Adrenal gland (tissue), 12 donors: ENCODE results near the gene RGS17. TPM values are rescaled to one million over a fixed set of nuclear protein-coding genes. Genes with fewer than 3 reads are reported as not detected.

ENCODE experiments used
- DNase-seq, 7 donors: peaks; one replicate each; pipeline ENCODE4 v3.0.0-alpha.2; 2019 to 2020
- H3K27ac ChIP-seq, 5 donors: fragments of 200-600 bp; sonication (generic) in 4 of 5; 1 replicate in 3 of 5; 2 replicates in 2 of 5; pipeline versions ENCODE4 v1.5.1 to v1.8.0; 2016 to 2020; ENCODE audit warnings: mild to moderate bottlenecking in 1 of 5
- H3K27me3 ChIP-seq: fragments of 200-600 bp; 2 replicates; pipeline ENCODE4 v1.8.0; 2021
- H3K36me3 ChIP-seq, 2 donors: fragments of 200-600 bp; replicated peaks in 1 of 2; 1 replicate in 1 of 2; 2 replicates in 1 of 2; pipeline versions ENCODE4 v1.5.1 to v1.8.0; 2018 to 2022
- H3K4me1 ChIP-seq, 2 donors: fragments of 200-600 bp; replicated peaks in 1 of 2; 1 replicate in 1 of 2; 2 replicates in 1 of 2; pipeline versions ENCODE4 v1.5.1 to v1.8.0; 2018 to 2021
- H3K4me3 ChIP-seq, 4 donors: fragments of 200-600 bp; sonication (generic) in 3 of 4; one replicate each; pipeline ENCODE4 v1.5.1; 2016 to 2018
- H3K9me3 ChIP-seq, 3 donors: fragments of 200-600 bp; sonication (generic) in 1 of 3; replicated peaks in 1 of 3; 1 replicate in 2 of 3; 2 replicates in 1 of 3; pipeline versions ENCODE4 v1.5.1 to v1.8.0; 2016 to 2021
- POLR2A ChIP-seq, 2 donors: fragments of 450-650 bp; IDR thresholded peaks; one replicate each; pipeline ENCODE4 v1.6.1; 2017; ENCODE audit warnings: antibody characterized with exemption in 2 of 2, mild to moderate bottlenecking in 2 of 2, moderate library complexity in 1 of 2
- WGBS, 4 donors: extraction: QIAGEN DNeasy Blood & Tissue Kit in 2 of 4; methylation state at CpG; one replicate each; pipeline versions ENCODE4 v1.1.5 to v1.1.7; 2013 to 2017; 5-methylcytosine and 5-hydroxymethylcytosine counted together
- intact Hi-C, 2 donors: fragments of 100-400 bp; cut with DNase I; formaldehyde crosslinking; loops; one replicate each; pipeline versions ENCODE4 v1.14.1 to v1.15.0; 2022 to 2023
- polyA plus RNA-seq, 3 donors: library from polyadenylated mRNA; stranded (reverse); fragments of 200-250 nt in 2 of 3; fragments of 350-450 nt in 1 of 3; fragmentation: Illumina TruSeq in 1 of 3; extraction: RNeasy Lipid Tissue Mini Kit (QIAGEN cat#74804) in 1 of 3; gene quantifications; one replicate each; pipeline ENCODE4 v1.2.3, GENCODE V29; 2013 to 2014
- total RNA-seq, 9 donors: library from RNA; depleted of rRNA in 4 of 9; stranded (reverse); fragments of >200 nt in 4 of 9; fragments of 120-200 nt in 1 of 9; fragmentation: NEBNext Ultra II Directional in 1 of 9; extraction: Animal tissue kit (Norgen Biotek cat#: 25700) in 1 of 9; gene quantifications; one replicate each; pipeline versions ENCODE4 v1.1.0 to v1.2.4, GENCODE V29; 2013 to 2023
- TF ChIP-seq, protein P1 (sequence below), 6 experiments: fragments of 450-650 bp in 4 of 6; fragments of 200-600 bp in 2 of 6; sonication (generic) in 1 of 6; IDR thresholded peaks; 1 replicate in 5 of 6; 2 replicates in 1 of 6; pipeline versions ENCODE4 v1.5.1 to v1.8.0; 2016 to 2021; ENCODE audit warnings: antibody characterized with exemption in 6 of 6, mild to moderate bottlenecking in 2 of 6, moderate library complexity in 1 of 6
- donor health status: healthy with polysubstance abuse.
- donor health status: Bipolar disorder and iron deficiency.
- donor health status: DM: yes; HTN: yes; CAD: no.
- donor health status: DM: no; HTN: no; CAD: no.
- donor health status: DM: no; HTN: no; CAD: no.
- donor health status: DM: yes; HTN: yes; CAD: no.

RGS17 gene
- total and polyA plus RNA-seq, 12 donors: under 0.01 to 0.83 (median 0.16) TPM; not detected in 5

- Histone ChIP-seq H3K4me3 (no peak overlapping the region), H3K27me3 (no peaks in the 10 kb centered on the region), H3K27ac (no peak overlapping the region), H3K4me1 (no peaks in the 10 kb centered on the region), H3K36me3 (no peaks in the 10 kb centered on the region), H3K9me3 (no peaks in the 10 kb centered on the region)
- no peak for DNase-seq
- no peak for TF ChIP-seq POLR2A (IDR thresholded peaks at IDR 0.05)
- TF ChIP-seq, protein P1, sequence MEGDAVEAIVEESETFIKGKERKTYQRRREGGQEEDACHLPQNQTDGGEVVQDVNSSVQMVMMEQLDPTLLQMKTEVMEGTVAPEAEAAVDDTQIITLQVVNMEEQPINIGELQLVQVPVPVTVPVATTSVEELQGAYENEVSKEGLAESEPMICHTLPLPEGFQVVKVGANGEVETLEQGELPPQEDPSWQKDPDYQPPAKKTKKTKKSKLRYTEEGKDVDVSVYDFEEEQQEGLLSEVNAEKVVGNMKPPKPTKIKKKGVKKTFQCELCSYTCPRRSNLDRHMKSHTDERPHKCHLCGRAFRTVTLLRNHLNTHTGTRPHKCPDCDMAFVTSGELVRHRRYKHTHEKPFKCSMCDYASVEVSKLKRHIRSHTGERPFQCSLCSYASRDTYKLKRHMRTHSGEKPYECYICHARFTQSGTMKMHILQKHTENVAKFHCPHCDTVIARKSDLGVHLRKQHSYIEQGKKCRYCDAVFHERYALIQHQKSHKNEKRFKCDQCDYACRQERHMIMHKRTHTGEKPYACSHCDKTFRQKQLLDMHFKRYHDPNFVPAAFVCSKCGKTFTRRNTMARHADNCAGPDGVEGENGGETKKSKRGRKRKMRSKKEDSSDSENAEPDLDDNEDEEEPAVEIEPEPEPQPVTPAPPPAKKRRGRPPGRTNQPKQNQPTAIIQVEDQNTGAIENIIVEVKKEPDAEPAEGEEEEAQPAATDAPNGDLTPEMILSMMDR (IDR thresholded peaks at IDR 0.05): no peak
- intact Hi-C loops: no loop called here
Observed at GRCh38 chr6:153083869-153084268, 47.2 kb downstream of the RGS17 start.

GRCh38 chr6:153081914-153082313 is 49.2 kb downstream of the RGS17 start:
- H3K4me3 ChIP-seq: no peak overlapping the region
- WGBS, 4 donors: 84 to 91% (median 87%) methylated on average over 2 of the region's 2 CpGs
- no peaks in the 10 kb centered on the region for H3K27me3 ChIP-seq
- DNase-seq: no peak
- H3K36me3 ChIP-seq: no peaks in the 10 kb centered on the region
- TF ChIP-seq, protein P1 (IDR thresholded peaks at IDR 0.05): no peak
- no peak for TF ChIP-seq POLR2A (IDR thresholded peaks at IDR 0.05)
- H3K9me3 ChIP-seq: no peaks in the 10 kb centered on the region
- intact Hi-C loops: no loop called here
- no peak overlapping the region for H3K27ac ChIP-seq
- no peaks in the 10 kb centered on the region for H3K4me1 ChIP-seq

GRCh38 chr6:153076431-153076830 is 54.7 kb downstream of the RGS17 start:
- no peak overlapping the region for H3K27ac ChIP-seq
- intact Hi-C loops: no loop called here
- H3K27me3 ChIP-seq: no peaks in the 10 kb centered on the region
- H3K36me3 ChIP-seq: no peaks in the 10 kb centered on the region
- H3K9me3 ChIP-seq: no peaks in the 10 kb centered on the region
- no peak for TF ChIP-seq POLR2A (IDR thresholded peaks at IDR 0.05)
- TF ChIP-seq, protein P1 (IDR thresholded peaks at IDR 0.05): no peak
- H3K4me3 ChIP-seq: no peak overlapping the region
- H3K4me1 ChIP-seq: no peaks in the 10 kb centered on the region
- no peak for DNase-seq
- 82 to 92% (median 86%) methylated on average over 5 of the region's 5 CpGs for WGBS, 4 donors

GRCh38 chr6:153074761-153075160 is 56.3 kb downstream of the RGS17 start:
- no peak overlapping the region for H3K4me3 ChIP-seq
- no peaks in the 10 kb centered on the region for H3K9me3 ChIP-seq
- H3K27me3 ChIP-seq: no peaks in the 10 kb centered on the region
- H3K27ac ChIP-seq: no peak overlapping the region
- TF ChIP-seq, protein P1 (IDR thresholded peaks at IDR 0.05): no peak
- TF ChIP-seq POLR2A (IDR thresholded peaks at IDR 0.05): no peak
- intact Hi-C loops: no loop called here
- 52 to 71% (median 67%) methylated on average over 3 of the region's 3 CpGs for WGBS, 4 donors
- H3K36me3 ChIP-seq: no peaks in the 10 kb centered on the region
- no peaks in the 10 kb centered on the region for H3K4me1 ChIP-seq
- DNase-seq: no peak
